IMR-90 (cell line): ENCODE data around the gene KLHL41. TPM values are rescaled to one million over a fixed set of nuclear protein-coding genes. Genes with fewer than 3 reads are reported as not detected.

ENCODE experiments used
- ATAC-seq: fragments of 200-7000 bp; cut with Tn5 transposase; 2 replicates; pipeline ENCODE4 v1.9.1; 2020; ENCODE audit warnings: low read depth, mild to moderate bottlenecking, moderate library complexity
- BruUV-seq: library from RNA; stranded (reverse); fragments of 400-500 nt; replicated peaks from 2 replicates; lab custom pipeline; 2021; lab: Mats Ljungman, UMichigan
- CTCF ChIA-PET: fragments of 300-600 bp; formaldehyde crosslinking; extraction: SDS; loops from one replicate; lab custom pipeline; 2021; ENCODE audit warnings: antibody characterized with exemption; lab: Yijun Ruan, JAX
- POLR2A ChIA-PET: fragments of 300-600 bp; sonication (Branson Sonifier 250); formaldehyde crosslinking; loops from one replicate; lab custom pipeline; 2022; ENCODE audit warnings: antibody characterized with exemption; ENCODE audit not compliant: unreplicated experiment; lab: Charles Lee
- DNase-seq: peaks from one replicate; pipeline ENCODE4 v3.0.0; 2013
- H2AFZ ChIP-seq: replicated peaks from 2 replicates; pipeline ENCODE3; 2013; ENCODE audit warnings: low read length, mild to moderate bottlenecking; ENCODE audit not compliant: poor library complexity
- H2AK5ac ChIP-seq: 2 replicates; pipeline ENCODE4 v1.6.1; 2013; ENCODE audit warnings: low read depth, low read length, inconsistent platforms
- H2AK9ac ChIP-seq: replicated peaks from 2 replicates; pipeline ENCODE3; 2013; ENCODE audit warnings: mild to moderate bottlenecking, low read depth, low read length, moderate library complexity; ENCODE audit not compliant: poor library complexity
- H2BK120ac ChIP-seq: 2 replicates; pipeline ENCODE4 v1.6.1; 2013; ENCODE audit warnings: low read depth, low read length, inconsistent platforms
- H2BK15ac ChIP-seq: 3 replicates; pipeline ENCODE4 v1.6.1; 2013; ENCODE audit warnings: low read depth, low read length, inconsistent platforms
- H2BK20ac ChIP-seq: 2 replicates; pipeline ENCODE4 v1.6.1; 2013; ENCODE audit warnings: low read depth, mild to moderate bottlenecking, inconsistent platforms, low read length, moderate library complexity
- H2BK5ac ChIP-seq: 2 replicates; pipeline ENCODE4 v1.6.1; 2013; ENCODE audit warnings: mild to moderate bottlenecking, low read depth, low read length, inconsistent platforms; ENCODE audit not compliant: poor library complexity, severe bottlenecking
- H3K14ac ChIP-seq: replicated peaks from 2 replicates; pipeline ENCODE4 v1.6.1; 2013; ENCODE audit warnings: low read depth, low read length, inconsistent platforms
- H3K18ac ChIP-seq: 2 replicates; pipeline ENCODE4 v1.6.1; 2013; ENCODE audit warnings: low read depth, low read length, control low read depth
- H3K23ac ChIP-seq: 2 replicates; pipeline ENCODE4 v1.6.1; 2013; ENCODE audit warnings: low read depth, low read length, inconsistent platforms
- H3K27ac ChIP-seq: 2 replicates; pipeline ENCODE4 v1.5.1; 2013; ENCODE audit warnings: mild to moderate bottlenecking, control low read depth, low read length; ENCODE audit not compliant: insufficient read depth
- H3K27me3 ChIP-seq: 2 replicates; pipeline ENCODE4 v1.6.1; 2013; ENCODE audit warnings: low read length; ENCODE audit not compliant: control insufficient read depth, insufficient read depth
- H3K36me3 ChIP-seq: 2 replicates; pipeline ENCODE4 v1.6.1; 2013; ENCODE audit warnings: low read length, mixed read lengths; ENCODE audit not compliant: control insufficient read depth, insufficient read depth
- H3K4ac ChIP-seq: 2 replicates; pipeline ENCODE4 v1.6.1; 2013; ENCODE audit warnings: low read depth, low read length, inconsistent platforms
- H3K4me1 ChIP-seq: 2 replicates; pipeline ENCODE4 v1.6.1; 2013; ENCODE audit warnings: low read length, mixed read lengths; ENCODE audit not compliant: control insufficient read depth, insufficient read depth
- H3K4me2 ChIP-seq: 2 replicates; pipeline ENCODE4 v1.6.1; 2013; ENCODE audit warnings: low read depth, mild to moderate bottlenecking, control low read depth, low read length, moderate library complexity
- H3K4me3 ChIP-seq: 2 replicates; pipeline ENCODE4 v1.5.1; 2013; ENCODE audit warnings: low read depth, mild to moderate bottlenecking, control low read depth, low read length, moderate library complexity; ENCODE audit not compliant: insufficient read depth
- H3K56ac ChIP-seq: 2 replicates; pipeline ENCODE4 v1.6.1; 2013; ENCODE audit warnings: low read length, inconsistent platforms; ENCODE audit not compliant: insufficient read depth; ENCODE audit errors: extremely low read depth
- H3K79me1 ChIP-seq, 2 experiments: 2 replicates each; pipeline ENCODE4 v1.6.1; 2013; ENCODE audit warnings: low read length in 2 of 2, inconsistent platforms in 1 of 2, low read depth in 1 of 2
- H3K9ac ChIP-seq: 2 replicates; pipeline ENCODE4 v1.6.1; 2013; ENCODE audit warnings: low read depth, low read length, control low read depth
- H3K9me1 ChIP-seq: 2 replicates; pipeline ENCODE4 v1.6.1; 2013; ENCODE audit warnings: low read length, inconsistent platforms; ENCODE audit not compliant: insufficient read depth
- H3K9me3 ChIP-seq: 2 replicates; pipeline ENCODE4 v1.6.1; 2013; ENCODE audit warnings: low read length; ENCODE audit not compliant: control insufficient read depth, insufficient read depth
- H4K20me1 ChIP-seq: 2 replicates; pipeline ENCODE4 v1.6.1; 2013; ENCODE audit warnings: low read length, inconsistent platforms; ENCODE audit not compliant: insufficient read depth
- H4K5ac ChIP-seq: 2 replicates; pipeline ENCODE4 v1.6.1; 2013; ENCODE audit warnings: mild to moderate bottlenecking, low read depth, low read length, control low read depth
- H4K8ac ChIP-seq, 2 experiments: 2 replicates each; pipeline ENCODE4 v1.6.1; 2013; ENCODE audit warnings: low read depth in 2 of 2, low read length in 2 of 2, control low read depth in 1 of 2, inconsistent platforms in 1 of 2
- H4K91ac ChIP-seq: 2 replicates; pipeline ENCODE4 v1.6.1; 2013; ENCODE audit warnings: low read depth, low read length, inconsistent platforms; ENCODE audit not compliant: insufficient read depth
- MXI1 ChIP-seq: IDR thresholded peaks from 2 replicates; pipeline ENCODE4 v1.6.1; 2012; ENCODE audit warnings: low read depth, mild to moderate bottlenecking, low read length, moderate library complexity, borderline replicate concordance
- RAD21 ChIP-seq: IDR thresholded peaks from 2 replicates; pipeline ENCODE4 v1.6.1; 2012; ENCODE audit warnings: low read length, improper control_type of control experiment
- SMC3 ChIP-seq: fragments of 150-350 bp; IDR thresholded peaks from 2 replicates; pipeline ENCODE4 v1.6.1; 2016; ENCODE audit warnings: low read depth, mild to moderate bottlenecking, antibody characterized with exemption, low read length, moderate library complexity
- WGBS, 2 experiments: methylation state at CpG; one replicate each; pipeline versions ENCODE4 v1.1.5 to v1.1.7; 2013; ENCODE audit warnings: missing lambda C conversion rate in 2 of 2; ENCODE audit not compliant: insufficient read length in 1 of 2; ENCODE audit errors: extremely low coverage in 2 of 2; 5-methylcytosine and 5-hydroxymethylcytosine counted together
- dilution Hi-C: fragments of 300-500 bp; cut with HindIII; formaldehyde crosslinking; loops from one replicate; pipeline ENCODE4 v1.14.3; 2018; ENCODE audit warnings: low sequenced_read_pairs; ENCODE audit not compliant: unreplicated experiment
- in situ Hi-C: fragments of 300-500 bp; cut with MboI; formaldehyde crosslinking; loops from 3 replicates; pipeline ENCODE4 v1.14.3; 2019; ENCODE audit warnings: low sequenced_read_pairs, inconsistent platforms, mixed read lengths
- intact Hi-C: fragments of 100-400 bp; cut with micrococcal nuclease; formaldehyde crosslinking; loops from 2 replicates; pipeline ENCODE4 v1.10.0; 2022
- polyA plus RNA-seq, 3 experiments: library from polyadenylated mRNA; depleted of rRNA; stranded (reverse); fragments of >200 nt; gene quantifications; 2 replicates each; pipeline ENCODE4 v1.2.3, GENCODE V29; 2012; ENCODE audit warnings: low replicate concordance in 1 of 3
- total RNA-seq: library from RNA; depleted of rRNA; stranded (reverse); fragments of >200 nt; gene quantifications from 2 replicates; pipeline ENCODE4 v1.2.3, GENCODE V29; 2012
- TF ChIP-seq, protein P1 (sequence below): fragments of 150-350 bp; IDR thresholded peaks from 2 replicates; pipeline ENCODE4 v1.6.1; 2016; ENCODE audit warnings: low read depth, mild to moderate bottlenecking, low read length, moderate library complexity, borderline replicate concordance

Gene KLHL41
- total and polyA plus RNA-seq, 2 of the 4 experiments (the other 2 are of a cell fraction): 0.10 to 0.18 TPM

DNA sequence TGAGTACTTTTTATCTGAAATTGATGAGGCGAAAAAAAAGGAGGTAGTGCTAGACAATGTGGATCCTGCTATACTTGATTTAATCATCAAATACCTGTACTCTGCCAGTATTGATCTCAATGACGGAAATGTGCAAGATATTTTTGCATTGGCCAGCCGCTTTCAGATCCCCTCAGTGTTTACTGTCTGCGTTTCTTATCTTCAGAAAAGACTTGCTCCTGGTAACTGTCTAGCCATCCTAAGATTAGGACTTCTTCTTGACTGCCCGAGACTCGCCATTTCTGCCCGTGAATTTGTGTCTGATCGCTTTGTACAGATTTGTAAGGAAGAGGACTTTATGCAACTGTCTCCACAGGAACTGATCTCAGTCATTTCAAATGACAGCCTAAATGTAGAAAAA lies 453 bp downstream of the KLHL41 start:
- Histone ChIP-seq H3K27me3 (no peaks in the 10 kb centered on the region), H3K4me2 (no peak overlapping the region), H2AK9ac (no peak overlapping the region), H3K9ac (no peak overlapping the region), H4K5ac (no peak overlapping the region), H2AFZ (no peak overlapping the region), H3K56ac (no peak overlapping the region), H3K4me3 (no peak overlapping the region), H4K91ac (no peak overlapping the region), H3K4ac (no peak overlapping the region), H3K27ac (no peak overlapping the region), H3K18ac (no peak overlapping the region), H2BK15ac (no peak overlapping the region), H2BK5ac (no peak overlapping the region), H3K79me1 (no peaks in the 10 kb centered on the region), H2BK120ac (no peak overlapping the region), H2BK20ac (peak overlapping the region; percentile 9; the same call in 1 of the 2 replicates), H3K36me3 (no peaks in the 10 kb centered on the region), H3K14ac (no peak overlapping the region), H3K23ac (no peak overlapping the region), H3K9me1 (peaks cover 5% of the 10 kb centered on the region; the same call in 1 of the 2 replicates), H2AK5ac (no peak overlapping the region), H4K20me1 (no peaks in the 10 kb centered on the region), H3K4me1 (peaks cover 2% of the 10 kb centered on the region; the same call in 1 of the 2 replicates), H4K8ac (no peak overlapping the region), H3K9me3 (0 out of 2 replicates have a peak, but pooled peaks cover 3% of the 10 kb centered on the region)
- no TSS peak for BruUV-seq
- 82% methylated on average over 2 of the region's 8 CpGs; no CpG with 5 or more reads in 1 of the 2 experiments for WGBS, 2 experiments
- CTCF ChIA-PET: no interaction called here
- ATAC-seq: no peak
- dilution Hi-C loops (no loop called here), intact Hi-C loops (no loop called here), in situ Hi-C loops (no loop called here)
- TF ChIP-seq RAD21 (no peak), SMC3 (no peak), MXI1 (no peak)
- TF ChIP-seq, protein P1, sequence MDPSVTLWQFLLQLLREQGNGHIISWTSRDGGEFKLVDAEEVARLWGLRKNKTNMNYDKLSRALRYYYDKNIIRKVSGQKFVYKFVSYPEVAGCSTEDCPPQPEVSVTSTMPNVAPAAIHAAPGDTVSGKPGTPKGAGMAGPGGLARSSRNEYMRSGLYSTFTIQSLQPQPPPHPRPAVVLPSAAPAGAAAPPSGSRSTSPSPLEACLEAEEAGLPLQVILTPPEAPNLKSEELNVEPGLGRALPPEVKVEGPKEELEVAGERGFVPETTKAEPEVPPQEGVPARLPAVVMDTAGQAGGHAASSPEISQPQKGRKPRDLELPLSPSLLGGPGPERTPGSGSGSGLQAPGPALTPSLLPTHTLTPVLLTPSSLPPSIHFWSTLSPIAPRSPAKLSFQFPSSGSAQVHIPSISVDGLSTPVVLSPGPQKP: no peak
- POLR2A ChIA-PET: no interaction called here
- no peak for DNase-seq
